GM19240 (cell line): ENCODE data around the gene RAD51B.

ENCODE experiments used
- DNase-seq: peaks from one replicate; pipeline ENCODE4 v3.0.0; 2011; ENCODE audit warnings: low spot score; ENCODE audit not compliant: insufficient read length

The RAD51B gene

GRCh38 chr14:68663385-68664076 is 844.0 kb downstream of the RAD51B start:
- peak; percentile 52 for DNase-seq

DNA sequence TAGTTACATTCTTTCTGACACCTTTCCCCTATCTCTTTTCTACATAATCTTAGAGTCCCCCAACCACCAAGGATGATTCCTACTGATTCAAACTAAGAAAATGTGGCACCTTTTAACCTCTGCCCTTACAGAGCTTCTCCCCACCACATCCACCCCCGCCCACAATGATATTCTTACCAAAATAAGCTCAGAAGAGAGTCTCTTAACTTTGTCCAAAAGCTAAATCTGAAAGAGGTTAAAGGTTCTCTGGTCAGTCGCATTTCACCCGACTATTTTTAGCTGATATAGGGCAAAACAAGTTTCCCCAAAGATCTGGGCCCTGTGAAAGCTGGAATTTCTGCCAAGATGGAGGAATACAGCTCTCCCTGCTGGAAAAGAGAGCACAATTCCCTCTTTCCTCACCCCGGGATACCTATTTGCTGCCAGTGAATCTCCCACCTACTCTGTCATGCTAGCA is 844.7 kb downstream of the RAD51B start:
- no peak for DNase-seq

GRCh38 chr14:68665131-68665530 is 845.6 kb downstream of the RAD51B start:
- DNase-seq: no peak

DNA sequence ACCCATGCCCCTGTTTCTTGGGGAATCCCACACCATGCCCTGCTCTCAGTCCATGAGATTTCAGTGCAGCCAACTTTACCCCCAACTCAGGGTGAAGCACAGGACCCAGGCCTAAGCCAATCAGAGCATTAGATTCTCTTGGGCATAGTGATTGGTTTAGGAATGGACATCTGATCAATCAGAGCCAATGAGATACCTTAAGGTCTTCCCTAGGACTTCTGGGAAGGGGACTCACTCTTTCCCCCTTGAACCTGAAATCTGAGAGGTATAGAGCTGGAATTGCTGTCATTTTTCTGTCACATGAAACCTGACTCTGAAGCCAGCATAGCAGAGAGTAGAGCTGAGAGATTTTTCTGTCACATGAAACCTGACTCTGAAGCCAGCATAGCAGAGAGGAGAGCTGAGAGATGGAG is 846.2 kb downstream of the RAD51B start:
- no peak for DNase-seq

GRCh38 chr14:68666236-68666635 is 846.7 kb downstream of the RAD51B start:
- DNase-seq: no peak

DNA sequence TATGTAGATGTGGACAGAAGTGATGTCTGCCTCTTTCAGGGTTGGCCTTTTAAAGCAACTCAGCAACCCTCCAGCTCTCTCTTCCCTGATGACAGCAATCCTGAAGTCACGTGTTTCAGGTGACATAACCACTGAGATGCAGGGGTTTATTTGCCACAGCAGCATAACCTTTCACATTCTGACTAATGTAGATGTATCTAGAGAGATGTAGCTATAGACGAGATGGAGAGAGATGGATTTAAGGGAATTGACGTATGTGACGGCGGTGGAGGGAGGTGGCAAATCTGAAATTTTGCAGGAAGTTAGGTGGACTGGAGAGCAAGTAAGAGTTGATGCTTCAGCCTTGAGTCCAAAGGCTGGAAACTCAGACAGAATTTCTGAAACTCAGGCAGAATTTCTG is 847.3 kb downstream of the RAD51B start:
- DNase-seq: no peak

DNA sequence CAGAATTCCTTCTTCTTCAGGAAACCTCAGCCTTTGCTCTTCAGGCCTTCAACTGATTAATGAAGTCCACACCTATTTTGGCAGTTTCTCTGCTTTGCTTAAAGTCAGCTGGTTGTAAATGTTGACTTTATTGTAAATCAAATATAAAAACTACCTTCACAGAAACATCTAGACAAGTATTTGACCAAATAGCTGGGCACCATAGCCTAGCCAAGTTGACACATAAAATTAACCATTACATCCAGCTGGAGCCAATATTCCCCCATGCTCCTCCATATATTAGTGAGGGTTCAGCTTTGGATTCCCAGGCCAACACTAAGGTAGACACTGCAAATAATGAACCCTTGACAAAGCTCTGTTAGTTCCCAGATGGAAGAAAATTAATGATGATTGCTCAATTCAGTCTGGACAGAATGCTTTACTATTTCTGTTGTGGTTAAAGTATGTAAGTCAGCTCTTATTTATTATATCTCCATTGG is 847.8 kb downstream of the RAD51B start:
- no peak for DNase-seq

- no peak for DNase-seq
Measured at GRCh38 chr14:68668028-68668427, 848.4 kb downstream of the RAD51B start.

- no peak for DNase-seq
Measured at GRCh38 chr14:68668531-68668930, 849.0 kb downstream of the RAD51B start.

- DNase-seq: no peak
Measured at GRCh38 chr14:68669111-68669511, 849.5 kb downstream of the RAD51B start.

GRCh38 chr14:68669603-68670358 is 850.2 kb downstream of the RAD51B start:
- DNase-seq: no peak

DNA sequence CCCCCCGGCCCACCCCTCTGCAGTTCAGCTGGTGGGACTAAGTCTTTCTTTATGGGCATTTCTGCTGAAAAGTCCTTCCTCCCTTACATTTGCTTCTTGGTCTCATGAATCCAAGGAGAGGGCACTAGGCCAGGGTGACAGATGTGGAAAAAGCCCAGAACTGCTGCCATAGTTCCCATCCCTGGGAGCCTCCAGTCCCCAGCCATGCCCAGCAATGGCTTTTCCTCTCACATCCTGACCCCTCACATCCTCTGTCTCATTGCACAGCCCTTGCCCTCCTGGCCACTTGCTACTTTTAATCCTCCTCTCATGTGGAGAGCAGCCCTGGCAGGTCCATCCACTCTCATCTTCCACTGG is 850.8 kb downstream of the RAD51B start:
- no peak for DNase-seq

- no peak for DNase-seq
Measured at GRCh38 chr14:68671909-68672308, 852.3 kb downstream of the RAD51B start.

GRCh38 chr14:68672609-68673285 is 853.2 kb downstream of the RAD51B start:
- DNase-seq: no peak

GRCh38 chr14:68673464-68673863 is 853.9 kb downstream of the RAD51B start:
- DNase-seq: no peak

- no peak for DNase-seq
Measured at GRCh38 chr14:68674538-68675232, 855.1 kb downstream of the RAD51B start.

DNA sequence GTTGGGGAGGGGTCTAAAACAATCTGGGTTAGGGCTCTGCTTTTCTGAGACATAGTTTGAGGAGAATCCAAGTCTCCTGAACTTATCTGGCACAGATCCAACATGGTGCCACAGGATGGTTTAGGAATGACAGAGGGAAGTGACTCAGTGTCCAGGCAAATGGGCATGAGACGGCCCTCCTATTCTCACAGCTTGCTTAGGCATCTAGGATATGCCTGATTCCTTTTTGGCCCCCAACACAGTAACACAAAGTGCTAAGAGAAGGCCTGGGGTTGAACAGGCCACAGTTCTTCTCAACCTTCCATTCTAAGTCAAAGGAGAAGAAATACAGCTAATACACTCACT is 855.6 kb downstream of the RAD51B start:
- DNase-seq: no peak

DNA sequence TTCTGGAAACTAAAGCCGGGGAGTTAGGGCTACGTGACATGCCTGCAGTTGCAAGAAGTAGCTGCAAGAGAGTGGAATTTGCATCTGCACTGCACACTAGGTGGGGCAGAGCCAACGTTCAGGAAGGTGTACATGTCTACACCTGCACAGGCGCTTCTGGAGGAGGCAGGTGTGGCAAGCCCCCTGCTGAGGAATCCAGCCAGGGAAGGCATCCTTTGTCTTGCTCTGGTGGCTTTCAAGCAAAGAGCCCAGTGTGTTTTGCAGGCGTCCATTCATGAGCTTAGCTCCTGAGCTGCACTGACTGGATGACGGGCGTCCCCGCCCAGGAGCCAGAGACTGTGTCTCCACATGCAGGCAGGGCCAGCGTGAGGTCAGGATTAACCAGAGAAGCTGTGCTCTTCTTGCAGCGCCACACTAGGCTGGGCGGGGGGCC is 856.9 kb downstream of the RAD51B start:
- DNase-seq: no peak

DNA sequence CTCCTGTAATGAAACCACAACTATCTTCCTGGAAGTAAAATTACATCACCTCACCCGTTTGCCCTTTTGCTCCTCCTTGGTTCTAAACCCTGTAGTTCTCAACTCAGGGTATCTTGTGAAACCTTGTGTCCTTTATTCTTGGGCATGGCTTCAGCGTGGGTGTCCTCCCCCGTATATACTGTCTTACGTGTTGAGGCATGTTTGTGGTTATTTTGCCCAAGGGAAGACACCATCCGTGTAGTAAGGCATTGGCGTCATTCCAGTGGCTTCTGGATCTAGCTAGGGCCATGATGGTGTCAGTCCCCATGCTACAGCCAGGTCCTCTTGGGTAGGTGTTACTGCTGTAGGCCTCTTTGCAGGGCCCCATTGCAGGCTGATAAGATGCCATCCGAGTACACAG is 857.9 kb downstream of the RAD51B start:
- no peak for DNase-seq

DNA sequence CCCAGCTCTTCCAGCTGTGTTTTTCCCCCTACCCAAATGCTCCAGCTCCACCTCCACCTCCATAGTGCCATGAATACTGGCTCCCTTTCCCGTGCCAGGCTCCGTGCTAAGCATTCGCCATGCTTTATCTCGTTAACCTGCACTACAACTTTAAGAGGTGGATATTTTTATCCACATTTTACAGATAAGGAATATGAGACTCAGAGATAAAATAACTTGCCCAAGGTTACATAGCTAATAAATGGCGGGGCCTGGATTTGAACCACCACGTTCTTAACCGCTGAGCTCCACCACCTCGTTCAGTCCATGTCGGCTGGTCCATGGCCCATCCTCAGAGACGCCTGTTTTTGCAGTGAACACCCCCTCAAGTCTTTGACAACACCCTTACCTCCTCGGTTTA is 858.3 kb downstream of the RAD51B start:
- DNase-seq: no peak

- no peak for DNase-seq
Measured at GRCh38 chr14:68678471-68678870, 858.9 kb downstream of the RAD51B start.

DNA sequence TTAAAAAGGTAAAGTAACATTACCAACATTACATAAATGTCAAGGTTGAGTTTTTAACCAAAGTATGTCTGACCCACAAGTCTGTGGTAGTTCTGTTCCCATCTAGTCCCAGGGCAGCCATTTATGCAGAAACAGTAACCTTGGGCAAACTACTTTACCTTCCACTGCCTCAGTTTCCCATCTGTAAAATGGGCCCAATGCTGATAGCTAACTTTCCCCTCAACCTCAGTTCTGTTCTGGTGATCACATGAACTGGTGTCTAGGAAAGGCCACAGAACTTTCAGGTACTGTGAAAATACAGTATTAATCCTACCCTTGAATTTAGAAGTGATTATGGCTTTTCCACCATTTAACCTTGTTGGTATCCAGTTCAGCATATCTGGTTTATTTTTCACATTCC is 859.7 kb downstream of the RAD51B start:
- no peak for DNase-seq
